HCT116 (cell line): ENCODE data around the gene OTOG. TPM values are rescaled to one million over a fixed set of nuclear protein-coding genes. Genes with fewer than 3 reads are reported as not detected.

Source experiments
- ATAC-seq: fragments of 200-7000 bp; cut with Tn5 transposase; 2 replicates; pipeline ENCODE4 v1.9.1; 2020; ENCODE audit warnings: mild to moderate bottlenecking, moderate library complexity
- BruUV-seq: library from RNA; stranded (reverse); fragments of 400-500 nt; replicated peaks from 2 replicates; lab custom pipeline; 2021; lab: Mats Ljungman, UMichigan
- CTCF ChIA-PET: fragments of 300-600 bp; sonication (Branson Sonifier 250); formaldehyde crosslinking; loops from one replicate; lab custom pipeline; 2021; ENCODE audit warnings: antibody characterized with exemption; lab: Charles Lee
- POLR2A ChIA-PET: fragments of 300-600, 350-600 bp; sonication (Branson Sonifier 250); formaldehyde crosslinking; loops from one replicate; lab custom pipeline; 2021; ENCODE audit warnings: antibody characterized with exemption; lab: Charles Lee
- RAD21 ChIA-PET, 2 experiments: fragments of 300-600 bp; sonication (Branson Sonifier 250); formaldehyde crosslinking; loops; one replicate each; lab custom pipeline; 2023; ENCODE audit warnings: low total read pairs in 2 of 2; ENCODE audit not compliant: uncharacterized antibody in 2 of 2, unreplicated experiment in 2 of 2, low non-redundant PET in 1 of 2; lab: Charles Lee
- DNase-seq: peaks from one replicate; pipeline ENCODE4 v3.0.0-alpha.2; 2010; ENCODE audit warnings: low read depth, low spot score
- H2AFZ ChIP-seq: fragments of 200-600 bp; shearing (Covaris generic), sonication (generic); 2 replicates; pipeline ENCODE4 v1.6.1; 2017; ENCODE audit warnings: low read depth, mixed run types, mixed read lengths, antibody characterized with exemption, low read length; ENCODE audit not compliant: poor library complexity, severe bottlenecking
- H3K27ac ChIP-seq: 2 replicates; pipeline ENCODE4 v1.5.1; 2012; ENCODE audit warnings: low read depth, low read length
- H3K27me3 ChIP-seq: fragments of 200-600 bp; sonication (generic); 2 replicates; pipeline ENCODE4 v1.6.1; 2016; ENCODE audit warnings: mixed run types, low read length, mixed read lengths; ENCODE audit not compliant: insufficient read depth
- H3K36me3 ChIP-seq, 2 experiments: fragments of 200-500 bp in 1 of 2; fragments of 200-600 bp in 1 of 2; sonication (Bioruptor generic) in 1 of 2; sonication (generic) in 1 of 2; 2 replicates each; pipeline versions ENCODE4 v1.5.1 to v1.6.1; 2014 to 2016; ENCODE audit warnings: low read length in 2 of 2, inconsistent platforms in 1 of 2, mixed read lengths in 1 of 2, mixed run types in 1 of 2; ENCODE audit not compliant: insufficient read depth in 2 of 2, control insufficient read depth in 1 of 2
- H3K4me1 ChIP-seq, 2 experiments: fragments of 200-600 bp in 1 of 2; sonication (generic) in 1 of 2; 2 replicates each; pipeline versions ENCODE4 v1.5.1 to v1.6.1; 2012 to 2017; ENCODE audit warnings: low read length in 2 of 2, inconsistent platforms in 1 of 2, mild to moderate bottlenecking in 1 of 2, mixed read lengths in 1 of 2, mixed run types in 1 of 2, moderate library complexity in 1 of 2; ENCODE audit not compliant: insufficient read depth in 2 of 2, control insufficient read depth in 1 of 2
- H3K4me2 ChIP-seq: fragments of 200-600 bp; sonication (generic); 2 replicates; pipeline ENCODE4 v1.6.1; 2017; ENCODE audit warnings: mixed run types, low read length, mixed read lengths
- H3K4me3 ChIP-seq, 2 experiments: fragments of 200-600 bp in 1 of 2; sonication (generic) in 1 of 2; replicated peaks in 1 of 2; 2 replicates each; pipeline ENCODE4 v1.5.1; 2011 to 2016; ENCODE audit warnings: low read length in 2 of 2, control low read depth in 1 of 2, low read depth in 1 of 2, mild to moderate bottlenecking in 1 of 2, mixed read lengths in 1 of 2, mixed run types in 1 of 2
- H3K79me2 ChIP-seq: fragments of 200-600 bp; sonication (generic); 2 replicates; pipeline ENCODE4 v1.6.1; 2017; ENCODE audit warnings: mild to moderate bottlenecking, mixed run types, low read length, moderate library complexity, mixed read lengths; ENCODE audit not compliant: insufficient read depth
- H3K9ac ChIP-seq: fragments of 200-600 bp; sonication (generic); 2 replicates; pipeline ENCODE4 v1.6.1; 2016; ENCODE audit warnings: low read length, mixed read lengths
- H3K9me2 ChIP-seq: fragments of 200-600 bp; sonication (generic), shearing (Covaris generic); 2 replicates; pipeline ENCODE4 v1.6.1; 2017; ENCODE audit warnings: mixed run types, mild to moderate bottlenecking, moderate library complexity; ENCODE audit not compliant: insufficient read depth
- H3K9me3 ChIP-seq, 2 experiments: fragments of 200-500 bp in 1 of 2; fragments of 200-600 bp in 1 of 2; sonication (Bioruptor generic) in 1 of 2; sonication (generic) in 1 of 2; 2 replicates each; pipeline ENCODE4 v1.6.1; 2014 to 2017; ENCODE audit warnings: low read length in 2 of 2, mixed read lengths in 2 of 2, inconsistent platforms in 1 of 2, low read depth in 1 of 2, mild to moderate bottlenecking in 1 of 2, mixed run types in 1 of 2, moderate library complexity in 1 of 2; ENCODE audit not compliant: control insufficient read depth in 1 of 2, insufficient read depth in 1 of 2
- H4K20me1 ChIP-seq: fragments of 200-600 bp; sonication (generic), shearing (Covaris generic); 2 replicates; pipeline ENCODE4 v1.6.1; 2017; ENCODE audit warnings: mixed run types, mild to moderate bottlenecking, moderate library complexity; ENCODE audit not compliant: insufficient read depth
- ATF3 ChIP-seq: IDR thresholded peaks from 2 replicates; pipeline ENCODE4 v1.6.1; 2012
- CBX3 ChIP-seq: IDR thresholded peaks from 2 replicates; pipeline ENCODE4 v1.6.1; 2012; ENCODE audit warnings: low read depth
- CTCF ChIP-seq, 3 experiments: fragments of 200-600 bp in 1 of 3; sonication (generic) in 1 of 3; IDR thresholded peaks in 2 of 3; conservative IDR thresholded peaks in 1 of 3; 2 replicates each; pipeline ENCODE4 v1.5.1; 2012 to 2017; ENCODE audit warnings: low read depth in 2 of 3, low read length in 2 of 3, antibody characterized with exemption in 1 of 3, borderline replicate concordance in 1 of 3, control low read depth in 1 of 3, mild to moderate bottlenecking in 1 of 3, mixed read lengths in 1 of 3, mixed run types in 1 of 3, moderate library complexity in 1 of 3; ENCODE audit not compliant: insufficient read depth in 1 of 3
- EGR1 ChIP-seq: IDR thresholded peaks from 2 replicates; pipeline ENCODE4 v1.6.1; 2012; ENCODE audit warnings: low read depth
- ELF1 ChIP-seq: IDR thresholded peaks from 2 replicates; pipeline ENCODE4 v1.6.1; 2012; ENCODE audit warnings: low read depth, borderline replicate concordance
- EZH2 ChIP-seq: fragments of 200-600 bp; sonication (generic); IDR thresholded peaks from 2 replicates; pipeline ENCODE4 v1.6.1; 2017; ENCODE audit warnings: antibody characterized with exemption, mixed run types
- JUND ChIP-seq: IDR thresholded peaks from 2 replicates; pipeline ENCODE4 v1.6.1; 2012
- MAX ChIP-seq: IDR thresholded peaks from 2 replicates; pipeline ENCODE4 v1.6.1; 2012
- POLR2A ChIP-seq: IDR thresholded peaks from 2 replicates; pipeline ENCODE4 v1.7.0; 2011; ENCODE audit warnings: borderline replicate concordance; ENCODE audit not compliant: insufficient read depth, insufficient read length; ENCODE audit errors: extremely low read depth
- POLR2AphosphoS5 ChIP-seq: IDR thresholded peaks from 2 replicates; pipeline ENCODE4 v1.6.1; 2011; ENCODE audit warnings: mild to moderate bottlenecking, low read depth, low read length, moderate library complexity
- RAD21 ChIP-seq: IDR thresholded peaks from 2 replicates; pipeline ENCODE4 v1.6.1; 2012; ENCODE audit warnings: low read depth, mild to moderate bottlenecking
- REST ChIP-seq: IDR thresholded peaks from 2 replicates; pipeline ENCODE4 v1.6.1; 2012; ENCODE audit warnings: low read depth
- SP1 ChIP-seq: IDR thresholded peaks from 2 replicates; pipeline ENCODE4 v1.6.1; 2012; ENCODE audit warnings: low read depth
- SRF ChIP-seq: IDR thresholded peaks from 2 replicates; pipeline ENCODE4 v1.6.1; 2012; ENCODE audit warnings: low read depth
- TCF7L2 ChIP-seq: IDR thresholded peaks from 2 replicates; pipeline ENCODE4 v1.7.0; 2011; ENCODE audit warnings: borderline replicate concordance, inconsistent platforms; ENCODE audit not compliant: insufficient read depth, insufficient read length; ENCODE audit errors: extremely low read depth
- YY1 ChIP-seq: IDR thresholded peaks from 2 replicates; pipeline ENCODE4 v1.6.1; 2011; ENCODE audit warnings: low read length, low read depth, moderate library complexity, mild to moderate bottlenecking; ENCODE audit not compliant: insufficient replicate concordance; ENCODE audit errors: extremely low read depth
- ZBTB33 ChIP-seq: IDR thresholded peaks from 2 replicates; pipeline ENCODE4 v1.6.1; 2011; ENCODE audit warnings: mild to moderate bottlenecking, low read length, moderate library complexity; ENCODE audit not compliant: insufficient replicate concordance; ENCODE audit errors: extremely low read depth
- ZFX ChIP-seq: fragments of 450-650 bp; IDR thresholded peaks from 2 replicates; pipeline ENCODE4 v1.6.1; 2017
- intact Hi-C: fragments of 100-400 bp; cut with micrococcal nuclease; formaldehyde crosslinking; loops from 2 replicates; pipeline ENCODE4 v1.10.0; 2022
- total RNA-seq: library from RNA; stranded (reverse); gene quantifications from one replicate; pipeline ENCODE4 v1.2.1, GENCODE V29; 2021; ENCODE audit not compliant: unreplicated experiment

The OTOG gene
- total RNA-seq, 1 experiment from 2014 or later = 0.07 TPM

- no peak overlapping the region for H3K4me2 ChIP-seq
- no peak overlapping the region for H3K27ac ChIP-seq
- H3K4me1 ChIP-seq = no peaks in the 10 kb centered on the region
- POLR2A ChIA-PET = no interaction called here
- H3K4me3 ChIP-seq = no peak overlapping the region
- H3K36me3 ChIP-seq = no peaks in the 10 kb centered on the region
- H4K20me1 ChIP-seq = no peaks in the 10 kb centered on the region
- ATAC-seq (no peak), DNase-seq (no peak)
- H2AFZ ChIP-seq = no peak overlapping the region
- CTCF ChIA-PET = interaction anchor here (2.2 kb wide), 1 partner anchor 11 kb away, joined by 6 read pairs; no protein-coding TSS in a partner anchor
- TF ChIP-seq EGR1 (no peak), ZBTB33 (no peak), ELF1 (no peak), SP1 (no peak), MAX (no peak), CBX3 (no peak), TCF7L2 (no peak), RAD21 (no peak), ATF3 (no peak), EZH2 (no peak), ZFX (no peak), REST (no peak), YY1 (no peak), SRF (no peak), POLR2A (no peak), CTCF (IDR thresholded peaks at IDR 0.05 in 2 of 3, conservative IDR thresholded peaks at IDR 0.05 in 1 of 3; ENCODE audit: borderline replicate concordance in 1 of 3, insufficient read depth in 1 of 3, low read depth in 2 of 3, low read length in 2 of 3) (no peak), JUND (no peak), POLR2AphosphoS5 (no peak)
- no peak overlapping the region for H3K9ac ChIP-seq
- RAD21 ChIA-PET = no interaction called here
- no peaks in the 10 kb centered on the region for H3K9me3 ChIP-seq
- intact Hi-C loops = no loop called here
- no TSS peak for BruUV-seq
- no peaks in the 10 kb centered on the region for H3K9me2 ChIP-seq
- H3K27me3 ChIP-seq = no peaks in the 10 kb centered on the region
- H3K79me2 ChIP-seq = no peaks in the 10 kb centered on the region
These were observed 30.4 kb upstream of the OTOG start for GRCh38 chr11:17516551-17517150.
